Caco-2 (cell line): ENCODE data around the gene SFTPA2. TPM values are rescaled to one million over a fixed set of nuclear protein-coding genes. Genes with fewer than 3 reads are reported as not detected.
"Not testable (repeated sequence)": the region's sequence is repeated elsewhere in the genome, so short reads cannot be mapped to it uniquely, and the experiment has no call there.

Experiments
- BruUV-seq: library from RNA; stranded (reverse); fragments of 400-500 nt; replicated peaks from 2 replicates; lab custom pipeline; 2021; lab: Mats Ljungman, UMichigan
- CTCF ChIA-PET: fragments of 300-600 bp; sonication (Branson Sonifier 250); formaldehyde crosslinking; loops from one replicate; lab custom pipeline; 2022; ENCODE audit warnings: antibody characterized with exemption; lab: Charles Lee
- POLR2A ChIA-PET: fragments of 300-600 bp; sonication (Branson Sonifier 250); formaldehyde crosslinking; loops from one replicate; lab custom pipeline; 2022; ENCODE audit warnings: antibody characterized with exemption; lab: Charles Lee
- DNase-seq, 2 experiments: peaks; one replicate each; pipeline versions ENCODE4 v3.0.0 to v3.0.0-alpha.2; 2020 to 2022
- H3K27me3 ChIP-seq: replicated peaks from 2 replicates; pipeline ENCODE4 v1.6.0; 2011; ENCODE audit warnings: low read length; ENCODE audit not compliant: control insufficient read depth, insufficient read depth
- H3K36me3 ChIP-seq: 2 replicates; pipeline ENCODE4 v1.5.1; 2011; ENCODE audit warnings: low read length; ENCODE audit not compliant: control insufficient read depth, insufficient read depth
- H3K4me1 ChIP-seq: fragments of 250-450 bp; sonication (Bioruptor Pico); 2 replicates; pipeline ENCODE4 v1.5.1; 2020; ENCODE audit warnings: mild to moderate bottlenecking
- H3K4me3 ChIP-seq: 2 replicates; pipeline ENCODE4 v1.5.1; 2011; ENCODE audit warnings: low read depth, mild to moderate bottlenecking, control low read depth, low read length
- H3K9me3 ChIP-seq: fragments of 250-450 bp; sonication (Bioruptor Pico); 2 replicates; pipeline ENCODE4 v1.5.1; 2020; ENCODE audit warnings: mild to moderate bottlenecking, moderate library complexity
- H3K27ac Mint-ChIP-seq: one replicate; pipeline ENCODE4 v1.8.0; 2022; ENCODE audit warnings: mixed read lengths; ENCODE audit not compliant: unreplicated experiment
- H3K27me3 Mint-ChIP-seq: one replicate; pipeline ENCODE4 v1.8.0; 2022; ENCODE audit warnings: mixed read lengths; ENCODE audit not compliant: insufficient read depth, unreplicated experiment
- H3K36me3 Mint-ChIP-seq: one replicate; pipeline ENCODE4 v1.8.0; 2022; ENCODE audit warnings: mild to moderate bottlenecking, mixed read lengths; ENCODE audit not compliant: insufficient read depth, unreplicated experiment
- H3K4me1 Mint-ChIP-seq: one replicate; pipeline ENCODE4 v1.8.0; 2022; ENCODE audit warnings: low read depth, mixed read lengths; ENCODE audit not compliant: unreplicated experiment
- H3K4me3 Mint-ChIP-seq: one replicate; pipeline ENCODE4 v1.8.0; 2022; ENCODE audit warnings: mild to moderate bottlenecking, moderate library complexity, mixed read lengths; ENCODE audit not compliant: unreplicated experiment
- H3K9me3 Mint-ChIP-seq: one replicate; pipeline ENCODE4 v1.8.0; 2022; ENCODE audit warnings: mixed read lengths; ENCODE audit not compliant: unreplicated experiment
- CTCF ChIP-seq, 2 experiments: fragments of 200-600 bp in 1 of 2; IDR thresholded peaks; 1 replicate in 1 of 2; 2 replicates in 1 of 2; pipeline versions ENCODE4 v1.5.1 to v1.8.0; 2011 to 2022; ENCODE audit warnings: antibody characterized with exemption in 1 of 2, control low read depth in 1 of 2, inconsistent platforms in 1 of 2, low read depth in 1 of 2, low read length in 1 of 2, mild to moderate bottlenecking in 1 of 2, moderate library complexity in 1 of 2; ENCODE audit not compliant: insufficient read depth in 1 of 2, severe bottlenecking in 1 of 2, unreplicated experiment in 1 of 2
- intact Hi-C: fragments of 100-400 bp; cut with micrococcal nuclease; formaldehyde crosslinking; loops from one replicate; pipeline ENCODE4 v1.10.0; 2022; ENCODE audit not compliant: unreplicated experiment
- total RNA-seq: library from RNA; stranded (reverse); gene quantifications from 2 replicates; pipeline ENCODE4 v1.2.3, GENCODE V29; 2022

Gene SFTPA2
- total RNA-seq, 1 experiment from 2014 or later = not detected

DNA sequence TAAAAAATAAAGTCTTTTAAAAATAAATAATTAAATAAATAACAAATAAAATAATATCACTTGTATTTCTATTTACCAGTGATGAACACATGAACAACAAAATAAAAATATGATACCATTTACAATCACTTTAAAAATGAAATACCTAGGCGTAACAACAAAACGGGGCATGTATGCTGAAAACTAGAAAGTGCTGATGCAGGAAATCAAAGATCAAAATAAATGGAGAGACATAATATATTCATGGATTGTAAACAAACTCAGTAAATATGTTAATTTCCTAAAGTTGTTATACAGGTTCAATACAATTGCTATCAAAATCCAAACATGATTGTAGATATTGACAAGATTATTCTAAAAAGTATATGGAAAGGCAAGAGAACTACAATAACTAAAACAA lies 19.2 kb upstream of the SFTPA2 start:
- Histone ChIP-seq H3K27me3 (no peaks in the 10 kb centered on the region), H3K36me3 (no peaks in the 10 kb centered on the region), H3K4me1 (no peaks in the 10 kb centered on the region), H3K4me3 (no peak overlapping the region), H3K9me3 (no peaks in the 10 kb centered on the region)
- POLR2A ChIA-PET = no interaction called here
- H3K27me3 Mint-ChIP-seq = peaks cover 18% of the 10 kb centered on the region
- no peak for TF ChIP-seq CTCF (IDR thresholded peaks at IDR 0.05; ENCODE audit: insufficient read depth in 1 of 2, low read depth in 1 of 2, low read length in 1 of 2, severe bottlenecking in 1 of 2, unreplicated experiment in 1 of 2)
- no peaks in the 10 kb centered on the region for H3K36me3 Mint-ChIP-seq
- H3K4me1 Mint-ChIP-seq = no peaks in the 10 kb centered on the region
- no peaks in the 10 kb centered on the region for H3K9me3 Mint-ChIP-seq
- no TSS peak for BruUV-seq
- H3K4me3 Mint-ChIP-seq = no peak overlapping the region
- CTCF ChIA-PET = no interaction called here
- H3K27ac Mint-ChIP-seq = no peak overlapping the region
- intact Hi-C loops = no loop called here
- DNase-seq = no peak

DNA sequence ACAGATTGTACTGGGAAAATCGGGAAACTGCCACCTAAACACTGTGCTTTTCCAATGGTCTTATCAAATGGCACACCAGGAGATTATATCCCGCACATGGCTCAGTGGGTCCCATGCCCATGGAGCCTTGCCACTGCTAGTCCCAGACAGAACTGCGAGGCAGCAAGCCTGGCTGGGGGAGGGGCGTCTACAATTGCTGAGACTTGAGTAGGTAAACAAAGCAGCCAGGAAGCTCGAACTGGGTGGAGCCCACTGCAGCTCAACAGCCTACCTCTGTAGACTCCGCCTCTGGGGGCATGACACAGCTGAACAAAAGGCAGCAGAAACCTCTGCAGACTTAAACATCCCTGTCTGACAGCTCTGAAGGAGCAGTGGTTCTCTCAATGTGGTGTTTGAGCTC lies 10.4 kb upstream of the SFTPA2 start:
- CTCF ChIA-PET, H3K4me1 Mint-ChIP-seq, H3K36me3 ChIP-seq, H3K27ac Mint-ChIP-seq, H3K9me3 ChIP-seq, H3K9me3 Mint-ChIP-seq, POLR2A ChIA-PET, H3K27me3 ChIP-seq, H3K4me3 ChIP-seq, H3K36me3 Mint-ChIP-seq, H3K4me1 ChIP-seq, H3K4me3 Mint-ChIP-seq, BruUV-seq, intact Hi-C loops: not testable (repeated sequence)
- peak in 1 of 2 experiments; percentile 24 for DNase-seq
- H3K27me3 Mint-ChIP-seq = peaks cover 44% of the 10 kb centered on the region

GRCh38 chr10:79563426-79563825 lies 3.2 kb upstream of the SFTPA2 start:
- Histone ChIP-seq H3K36me3 (no peaks in the 10 kb centered on the region), H3K4me3 (no peak overlapping the region), H3K4me1 (no peaks in the 10 kb centered on the region), H3K27me3 (no peaks in the 10 kb centered on the region), H3K9me3 (no peaks in the 10 kb centered on the region)
- POLR2A ChIA-PET = no interaction called here
- H3K4me3 Mint-ChIP-seq = no peak overlapping the region
- no peaks in the 10 kb centered on the region for H3K9me3 Mint-ChIP-seq
- BruUV-seq = no TSS peak
- H3K36me3 Mint-ChIP-seq = peaks cover 5% of the 10 kb centered on the region
- CTCF ChIA-PET = interaction anchor here (0.9 kb wide), 1 partner anchor 30 kb away, joined by 3 read pairs; no protein-coding TSS in a partner anchor
- H3K27me3 Mint-ChIP-seq = peaks cover 26% of the 10 kb centered on the region
- no peak overlapping the region for H3K27ac Mint-ChIP-seq
- peaks cover 6% of the 10 kb centered on the region for H3K4me1 Mint-ChIP-seq
- DNase-seq = no peak
- TF ChIP-seq CTCF (IDR thresholded peaks at IDR 0.05; ENCODE audit: insufficient read depth in 1 of 2, low read depth in 1 of 2, low read length in 1 of 2, severe bottlenecking in 1 of 2, unreplicated experiment in 1 of 2) = no peak
- intact Hi-C loops = no loop called here
